SK-N-SH treated with all-trans-retinoic acid at 6 μM for 48 hours (cell line): ENCODE data around the gene HS3ST2.

Source experiments
- BACH2 ChIP-seq: fragments of 250-450 bp; sonication (Bioruptor Pico); IDR thresholded peaks from 2 replicates; pipeline ENCODE4 v1.9.0; 2021; ENCODE audit warnings: mild to moderate bottlenecking, borderline replicate concordance
- ESRRG ChIP-seq: fragments of 250-450 bp; sonication (Bioruptor Pico); IDR thresholded peaks from 2 replicates; pipeline ENCODE4 v1.6.1; 2021; ENCODE audit warnings: mild to moderate bottlenecking
- GLIS3 ChIP-seq: fragments of 250-450 bp; sonication (Bioruptor Pico); IDR thresholded peaks from 2 replicates; pipeline ENCODE4 v1.5.0; 2020; ENCODE audit warnings: mild to moderate bottlenecking, moderate library complexity
- PATZ1 ChIP-seq: fragments of 250-450 bp; sonication (Bioruptor Pico); IDR thresholded peaks from 2 replicates; pipeline ENCODE4 v1.8.0; 2020; ENCODE audit warnings: mild to moderate bottlenecking, moderate library complexity, borderline replicate concordance
- RARB ChIP-seq: fragments of 250-450 bp; sonication (Bioruptor Pico); IDR thresholded peaks from 2 replicates; pipeline ENCODE4 v1.8.0; 2021; ENCODE audit warnings: mild to moderate bottlenecking, moderate library complexity
- SNAI2 ChIP-seq: fragments of 250-450 bp; sonication (Bioruptor Pico); IDR thresholded peaks from 2 replicates; pipeline ENCODE4 v1.5.0; 2020; ENCODE audit warnings: mild to moderate bottlenecking, moderate library complexity
- ZC3H10 ChIP-seq: fragments of 250-450 bp; sonication (Bioruptor Pico); IDR thresholded peaks from 2 replicates; pipeline ENCODE4 v1.5.1; 2021; ENCODE audit warnings: mild to moderate bottlenecking, moderate library complexity
- ZFP3 ChIP-seq: fragments of 250-450 bp; sonication (Bioruptor Pico); IDR thresholded peaks from 2 replicates; pipeline ENCODE4 v1.5.0; 2020; ENCODE audit warnings: mild to moderate bottlenecking, moderate library complexity
- ZNF70 ChIP-seq: fragments of 450-650 bp; formaldehyde crosslinking; IDR thresholded peaks from 2 replicates; pipeline ENCODE4 v1.5.0; 2020; ENCODE audit warnings: mild to moderate bottlenecking, moderate library complexity
- TF ChIP-seq, protein P1 (sequence below): fragments of 250-450 bp; sonication (Bioruptor Pico); IDR thresholded peaks from 2 replicates; pipeline ENCODE4 v1.5.1; 2021; ENCODE audit warnings: mild to moderate bottlenecking, moderate library complexity

GRCh38 chr16:22797551-22797950, 16.4 kb upstream of the HS3ST2 start:
- TF ChIP-seq ZC3H10 (CRISPR knock-in tag) (no peak), PATZ1 (CRISPR knock-in tag) (no peak), BACH2 (CRISPR knock-in tag) (no peak), ESRRG (CRISPR knock-in tag) (no peak), RARB (no peak), GLIS3 (CRISPR knock-in tag) (no peak), SNAI2 (CRISPR knock-in tag) (no peak), ZNF70 (CRISPR knock-in tag) (no peak), ZFP3 (CRISPR knock-in tag) (no peak)
- TF ChIP-seq, protein P1, sequence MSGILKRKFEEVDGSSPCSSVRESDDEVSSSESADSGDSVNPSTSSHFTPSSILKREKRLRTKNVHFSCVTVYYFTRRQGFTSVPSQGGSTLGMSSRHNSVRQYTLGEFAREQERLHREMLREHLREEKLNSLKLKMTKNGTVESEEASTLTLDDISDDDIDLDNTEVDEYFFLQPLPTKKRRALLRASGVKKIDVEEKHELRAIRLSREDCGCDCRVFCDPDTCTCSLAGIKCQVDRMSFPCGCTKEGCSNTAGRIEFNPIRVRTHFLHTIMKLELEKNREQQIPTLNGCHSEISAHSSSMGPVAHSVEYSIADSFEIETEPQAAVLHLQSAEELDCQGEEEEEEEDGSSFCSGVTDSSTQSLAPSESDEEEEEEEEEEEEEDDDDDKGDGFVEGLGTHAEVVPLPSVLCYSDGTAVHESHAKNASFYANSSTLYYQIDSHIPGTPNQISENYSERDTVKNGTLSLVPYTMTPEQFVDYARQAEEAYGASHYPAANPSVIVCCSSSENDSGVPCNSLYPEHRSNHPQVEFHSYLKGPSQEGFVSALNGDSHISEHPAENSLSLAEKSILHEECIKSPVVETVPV (CRISPR knock-in tag) = no peak
